Measurements from ENCODE around the gene SIX5.
"Not testable (repeated sequence)": the region's sequence is repeated elsewhere in the genome, so short reads cannot be mapped to it uniquely, and the experiment has no call there.

SIX5 gene

DNA sequence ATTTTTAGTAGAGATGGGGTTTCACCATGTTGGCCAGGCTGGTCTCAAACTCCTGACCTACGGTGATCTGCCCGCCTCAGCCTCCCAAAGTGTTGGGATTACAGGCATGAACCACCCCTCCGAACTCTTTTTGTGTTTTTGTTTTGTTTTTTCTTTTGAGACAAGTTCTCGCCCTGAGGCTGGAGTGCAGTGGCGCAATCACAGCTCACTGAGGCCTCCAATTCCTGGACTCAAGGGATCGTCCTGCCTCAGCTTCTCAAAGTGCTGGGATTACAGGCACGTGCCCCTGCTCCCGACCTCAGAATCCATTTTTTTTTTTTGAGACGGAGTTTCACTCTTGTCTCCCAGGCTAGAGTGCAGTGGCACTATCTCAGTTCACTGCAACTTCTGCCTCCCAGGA lies 11.4 kb downstream of the SIX5 start:
- H3K4me3 ChIP-seq (replicated peaks; ENCODE audit: low read depth, low read length): no peak overlapping the region
- no peak for DNase-seq (ENCODE audit: low read depth)
- TF ChIP-seq, protein P1, sequence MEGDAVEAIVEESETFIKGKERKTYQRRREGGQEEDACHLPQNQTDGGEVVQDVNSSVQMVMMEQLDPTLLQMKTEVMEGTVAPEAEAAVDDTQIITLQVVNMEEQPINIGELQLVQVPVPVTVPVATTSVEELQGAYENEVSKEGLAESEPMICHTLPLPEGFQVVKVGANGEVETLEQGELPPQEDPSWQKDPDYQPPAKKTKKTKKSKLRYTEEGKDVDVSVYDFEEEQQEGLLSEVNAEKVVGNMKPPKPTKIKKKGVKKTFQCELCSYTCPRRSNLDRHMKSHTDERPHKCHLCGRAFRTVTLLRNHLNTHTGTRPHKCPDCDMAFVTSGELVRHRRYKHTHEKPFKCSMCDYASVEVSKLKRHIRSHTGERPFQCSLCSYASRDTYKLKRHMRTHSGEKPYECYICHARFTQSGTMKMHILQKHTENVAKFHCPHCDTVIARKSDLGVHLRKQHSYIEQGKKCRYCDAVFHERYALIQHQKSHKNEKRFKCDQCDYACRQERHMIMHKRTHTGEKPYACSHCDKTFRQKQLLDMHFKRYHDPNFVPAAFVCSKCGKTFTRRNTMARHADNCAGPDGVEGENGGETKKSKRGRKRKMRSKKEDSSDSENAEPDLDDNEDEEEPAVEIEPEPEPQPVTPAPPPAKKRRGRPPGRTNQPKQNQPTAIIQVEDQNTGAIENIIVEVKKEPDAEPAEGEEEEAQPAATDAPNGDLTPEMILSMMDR (IDR thresholded peaks at IDR 0.05; ENCODE audit: low read length, missing control alignments): no peak

DNA sequence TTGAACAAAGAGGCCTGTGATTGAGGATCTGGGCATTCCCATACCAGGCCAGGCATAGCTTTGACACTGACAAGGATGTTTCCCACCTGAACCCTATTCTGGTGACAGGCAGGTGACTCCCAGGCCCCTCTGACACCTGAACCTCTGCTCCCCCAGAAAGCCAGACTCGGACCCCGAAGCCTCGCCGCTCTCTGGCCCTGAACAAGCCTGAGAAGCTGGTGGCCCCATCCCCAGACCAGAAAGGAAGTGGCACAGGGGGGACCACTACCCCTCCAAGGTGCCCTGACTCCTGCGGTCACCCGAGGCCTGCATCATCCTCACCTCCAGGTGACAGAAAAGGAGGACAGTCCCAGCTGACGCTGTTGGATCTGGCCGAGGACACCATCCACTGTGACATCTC lies 14.7 kb downstream of the SIX5 start:
- no peak overlapping the region for H3K4me3 ChIP-seq (replicated peaks; ENCODE audit: low read depth, low read length)
- TF ChIP-seq, protein P1 (IDR thresholded peaks at IDR 0.05; ENCODE audit: low read length, missing control alignments): no peak
- DNase-seq (ENCODE audit: low read depth): no peak

GRCh38 chr19:45753548-45753947 lies 15.5 kb downstream of the SIX5 start:
- no peak overlapping the region for H3K4me3 ChIP-seq (replicated peaks; ENCODE audit: low read depth, low read length)
- TF ChIP-seq, protein P1 (IDR thresholded peaks at IDR 0.05; ENCODE audit: low read length, missing control alignments): no peak
- DNase-seq (ENCODE audit: low read depth): no peak

- TF ChIP-seq, protein P1 (IDR thresholded peaks at IDR 0.05; ENCODE audit: low read length, missing control alignments): no peak
- no peak overlapping the region for H3K4me3 ChIP-seq (replicated peaks; ENCODE audit: low read depth, low read length)
- no peak for DNase-seq (ENCODE audit: low read depth)
Measured at GRCh38 chr19:45752639-45753038, 16.4 kb downstream of the SIX5 start.

DNA sequence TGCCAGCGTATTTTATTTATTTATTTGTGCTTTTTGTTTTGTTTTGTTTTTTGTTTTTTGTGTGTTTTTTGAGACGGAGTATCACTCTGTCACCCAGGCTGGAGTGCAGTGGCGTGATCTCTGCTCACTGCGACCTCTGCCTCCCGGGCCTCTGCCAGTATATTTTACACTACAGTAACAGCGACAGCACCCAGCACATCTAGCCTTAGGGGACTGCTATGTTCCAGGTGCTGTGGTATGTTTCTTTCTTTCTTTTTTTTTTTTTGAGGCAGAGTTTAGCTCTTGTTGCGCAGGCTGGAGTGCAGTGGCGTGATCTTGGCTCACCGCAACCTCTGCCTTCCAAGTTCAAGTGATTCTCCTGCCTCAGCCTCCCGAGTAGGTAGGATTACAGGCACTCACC lies 17.6 kb downstream of the SIX5 start:
- not testable (repeated sequence) for DNase-seq (ENCODE audit: low read depth); H3K4me3 ChIP-seq (replicated peaks; ENCODE audit: low read depth, low read length)

- H3K4me3 ChIP-seq (replicated peaks; ENCODE audit: low read depth, low read length): no peak overlapping the region
- DNase-seq (ENCODE audit: low read depth): no peak
- TF ChIP-seq, protein P1 (IDR thresholded peaks at IDR 0.05; ENCODE audit: low read length, missing control alignments): no peak
Measured at GRCh38 chr19:45747513-45747912, 21.5 kb downstream of the SIX5 start.

DNA sequence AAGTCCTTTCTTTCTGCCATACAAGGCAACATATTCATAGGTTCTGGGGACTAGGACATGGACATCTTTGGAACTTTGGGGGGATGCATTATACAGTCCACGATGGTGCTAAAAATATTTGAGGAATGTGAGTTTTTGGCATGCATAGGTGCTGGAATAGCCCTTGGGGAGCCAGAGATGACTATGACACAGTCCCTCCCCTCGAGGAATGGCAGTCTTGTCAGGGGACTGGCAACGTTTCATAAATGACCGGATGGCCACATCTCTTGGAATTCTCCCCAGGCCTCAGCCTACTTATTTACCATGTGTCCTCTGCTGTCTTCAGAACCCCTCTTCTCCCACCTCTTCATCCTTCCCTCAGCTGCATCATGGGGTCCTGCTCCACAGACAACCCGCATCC lies 22.2 kb downstream of the SIX5 start:
- no peak overlapping the region for H3K4me3 ChIP-seq (replicated peaks; ENCODE audit: low read depth, low read length)
- TF ChIP-seq, protein P1 (IDR thresholded peaks at IDR 0.05; ENCODE audit: low read length, missing control alignments): no peak
- DNase-seq (ENCODE audit: low read depth): no peak

GRCh38 chr19:45745606-45746005 lies 23.4 kb downstream of the SIX5 start:
- no peak for DNase-seq (ENCODE audit: low read depth)
- no peak overlapping the region for H3K4me3 ChIP-seq (replicated peaks; ENCODE audit: low read depth, low read length)
- TF ChIP-seq, protein P1 (IDR thresholded peaks at IDR 0.05; ENCODE audit: low read length, missing control alignments): no peak
